Measurements from ENCODE around the gene PFDN5.

DNA sequence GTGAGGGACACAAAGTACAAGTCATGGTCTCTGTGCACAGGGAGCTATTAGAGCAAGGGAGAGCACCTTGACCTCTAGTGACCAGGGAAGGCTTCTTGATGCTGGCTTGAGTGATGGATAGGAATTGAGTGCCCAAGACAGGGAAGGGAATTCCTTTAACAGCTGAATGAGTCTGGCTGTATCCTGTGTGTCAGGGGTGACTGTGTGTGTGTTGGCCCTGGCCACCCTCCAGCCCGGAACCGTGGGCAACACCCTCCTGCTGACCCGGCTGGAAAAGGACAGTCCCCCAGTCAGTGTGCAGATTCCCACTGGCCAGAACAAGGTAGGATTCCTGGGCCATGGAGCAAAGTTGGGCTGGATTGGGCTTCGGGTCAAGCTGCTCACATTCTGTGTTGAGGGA, 5.5 kb upstream of the PFDN5 start:
- TF ChIP-seq, protein P1, sequence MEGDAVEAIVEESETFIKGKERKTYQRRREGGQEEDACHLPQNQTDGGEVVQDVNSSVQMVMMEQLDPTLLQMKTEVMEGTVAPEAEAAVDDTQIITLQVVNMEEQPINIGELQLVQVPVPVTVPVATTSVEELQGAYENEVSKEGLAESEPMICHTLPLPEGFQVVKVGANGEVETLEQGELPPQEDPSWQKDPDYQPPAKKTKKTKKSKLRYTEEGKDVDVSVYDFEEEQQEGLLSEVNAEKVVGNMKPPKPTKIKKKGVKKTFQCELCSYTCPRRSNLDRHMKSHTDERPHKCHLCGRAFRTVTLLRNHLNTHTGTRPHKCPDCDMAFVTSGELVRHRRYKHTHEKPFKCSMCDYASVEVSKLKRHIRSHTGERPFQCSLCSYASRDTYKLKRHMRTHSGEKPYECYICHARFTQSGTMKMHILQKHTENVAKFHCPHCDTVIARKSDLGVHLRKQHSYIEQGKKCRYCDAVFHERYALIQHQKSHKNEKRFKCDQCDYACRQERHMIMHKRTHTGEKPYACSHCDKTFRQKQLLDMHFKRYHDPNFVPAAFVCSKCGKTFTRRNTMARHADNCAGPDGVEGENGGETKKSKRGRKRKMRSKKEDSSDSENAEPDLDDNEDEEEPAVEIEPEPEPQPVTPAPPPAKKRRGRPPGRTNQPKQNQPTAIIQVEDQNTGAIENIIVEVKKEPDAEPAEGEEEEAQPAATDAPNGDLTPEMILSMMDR (IDR thresholded peaks at IDR 0.05), result no peak
- TF ChIP-seq POLR2A (IDR thresholded peaks at IDR 0.05), result no peak
